ENCODE results near the gene SH3D21. TPM values are rescaled to one million over a fixed set of nuclear protein-coding genes. Genes with fewer than 3 reads are reported as not detected.

Gene SH3D21
- total RNA-seq, 4 donors from 2014 or later: 11.3 to 11.8 TPM; not detected in 2

DNA sequence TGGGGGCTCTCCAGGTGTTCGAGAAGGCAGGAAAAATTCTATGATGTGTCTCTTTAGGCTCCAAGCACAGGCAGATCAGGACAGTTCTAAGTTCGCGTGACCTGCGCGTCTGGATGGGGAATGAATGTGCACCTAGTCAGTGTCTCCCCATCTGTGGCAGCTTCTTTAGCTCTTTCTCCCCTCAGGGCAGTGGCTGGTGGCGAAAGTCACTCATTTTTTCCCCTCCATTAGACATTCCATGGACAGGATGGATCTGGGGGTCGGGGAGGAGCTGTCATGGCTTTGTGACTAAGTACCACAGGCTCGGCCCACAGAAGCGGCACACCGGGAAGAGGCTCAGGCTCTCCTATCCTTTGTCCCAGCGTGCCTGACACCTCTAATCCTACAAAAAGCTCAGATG, 48.3 kb downstream of the SH3D21 start:
- TF ChIP-seq, protein P1, sequence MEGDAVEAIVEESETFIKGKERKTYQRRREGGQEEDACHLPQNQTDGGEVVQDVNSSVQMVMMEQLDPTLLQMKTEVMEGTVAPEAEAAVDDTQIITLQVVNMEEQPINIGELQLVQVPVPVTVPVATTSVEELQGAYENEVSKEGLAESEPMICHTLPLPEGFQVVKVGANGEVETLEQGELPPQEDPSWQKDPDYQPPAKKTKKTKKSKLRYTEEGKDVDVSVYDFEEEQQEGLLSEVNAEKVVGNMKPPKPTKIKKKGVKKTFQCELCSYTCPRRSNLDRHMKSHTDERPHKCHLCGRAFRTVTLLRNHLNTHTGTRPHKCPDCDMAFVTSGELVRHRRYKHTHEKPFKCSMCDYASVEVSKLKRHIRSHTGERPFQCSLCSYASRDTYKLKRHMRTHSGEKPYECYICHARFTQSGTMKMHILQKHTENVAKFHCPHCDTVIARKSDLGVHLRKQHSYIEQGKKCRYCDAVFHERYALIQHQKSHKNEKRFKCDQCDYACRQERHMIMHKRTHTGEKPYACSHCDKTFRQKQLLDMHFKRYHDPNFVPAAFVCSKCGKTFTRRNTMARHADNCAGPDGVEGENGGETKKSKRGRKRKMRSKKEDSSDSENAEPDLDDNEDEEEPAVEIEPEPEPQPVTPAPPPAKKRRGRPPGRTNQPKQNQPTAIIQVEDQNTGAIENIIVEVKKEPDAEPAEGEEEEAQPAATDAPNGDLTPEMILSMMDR (IDR thresholded peaks at IDR 0.05): no peak
- TF ChIP-seq POLR2A (IDR thresholded peaks at IDR 0.05): no peak
- no peak for DNase-seq
- Histone ChIP-seq H3K27ac (no peak overlapping the region), H3K27me3 (no peaks in the 10 kb centered on the region), H3K4me3 (no peak overlapping the region), H3K36me3 (no peaks in the 10 kb centered on the region), H3K9me3 (no peaks in the 10 kb centered on the region), H3K4me1 (no peaks in the 10 kb centered on the region)
- intact Hi-C loops (cut with DNase I; ENCODE audit: low total_unique reads): no loop called here

DNA sequence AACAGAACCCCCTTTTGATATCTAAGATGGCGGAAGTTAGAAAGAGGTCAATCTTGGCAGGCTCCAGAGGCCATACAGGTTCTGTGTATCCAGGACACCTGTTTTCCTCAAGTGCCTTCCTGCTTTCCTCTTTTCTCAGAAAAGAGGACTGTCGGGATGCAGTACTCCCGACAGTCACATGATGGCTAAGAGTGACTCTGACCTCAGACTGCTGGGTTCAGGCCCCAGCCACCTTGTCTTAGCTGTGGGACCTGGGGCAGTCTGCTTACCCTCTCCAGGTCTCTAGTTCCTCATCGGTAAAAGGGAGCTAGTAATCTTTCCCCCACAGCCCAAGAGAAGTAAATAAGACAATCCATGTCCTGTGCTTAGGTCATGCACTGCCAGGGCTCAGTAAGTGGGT, 49.6 kb downstream of the SH3D21 start:
- DNase-seq: no peak
- Histone ChIP-seq H3K27me3 (no peaks in the 10 kb centered on the region), H3K36me3 (no peaks in the 10 kb centered on the region), H3K4me1 (no peaks in the 10 kb centered on the region), H3K9me3 (no peaks in the 10 kb centered on the region), H3K4me3 (no peak overlapping the region), H3K27ac (no peak overlapping the region)
- intact Hi-C loops (cut with DNase I; ENCODE audit: low total_unique reads): no loop called here
- TF ChIP-seq POLR2A (IDR thresholded peaks at IDR 0.05): no peak
- TF ChIP-seq, protein P1 (IDR thresholded peaks at IDR 0.05): no peak

DNA sequence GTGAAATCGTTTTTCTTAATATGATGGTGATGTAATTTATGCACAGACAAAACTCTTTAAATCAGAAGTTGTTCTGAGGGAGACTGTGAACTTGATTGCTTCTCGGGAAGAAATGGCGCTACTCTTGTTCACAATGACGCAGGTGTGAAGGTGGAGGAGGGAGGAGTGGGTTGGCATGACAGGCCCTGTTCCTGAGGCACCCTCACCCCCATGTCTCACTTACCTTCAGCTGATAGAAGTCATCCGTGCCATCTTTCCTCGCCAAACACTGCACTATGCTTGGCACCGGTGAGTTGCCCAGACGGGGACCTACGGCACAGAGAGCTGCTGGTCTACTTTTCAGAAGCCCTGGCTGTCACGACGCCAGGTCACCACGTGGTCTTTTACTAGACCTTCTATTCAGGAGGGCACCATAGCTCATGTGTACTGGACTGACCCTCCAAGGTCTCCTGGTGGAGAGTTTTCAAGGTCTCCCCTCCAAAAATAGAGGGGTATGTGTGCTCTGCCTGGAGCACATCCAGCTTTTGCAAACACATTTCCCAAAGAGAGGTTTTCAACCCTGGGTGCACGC, 52.4 kb downstream of the SH3D21 start:
- no peaks in the 10 kb centered on the region for H3K4me1 ChIP-seq
- H3K36me3 ChIP-seq: no peaks in the 10 kb centered on the region
- H3K9me3 ChIP-seq: no peaks in the 10 kb centered on the region
- TF ChIP-seq, protein P1 (IDR thresholded peaks at IDR 0.05): no peak
- no peak for TF ChIP-seq POLR2A (IDR thresholded peaks at IDR 0.05)
- H3K4me3 ChIP-seq: no peak overlapping the region
- DNase-seq: no peak
- no peak overlapping the region for H3K27ac ChIP-seq
- intact Hi-C loops (cut with DNase I; ENCODE audit: low total_unique reads): no loop called here
- H3K27me3 ChIP-seq: no peaks in the 10 kb centered on the region

- no peak for DNase-seq
- intact Hi-C loops (cut with DNase I; ENCODE audit: low total_unique reads): no loop called here
- no peak overlapping the region for H3K27ac ChIP-seq
- H3K36me3 ChIP-seq: no peaks in the 10 kb centered on the region
- H3K9me3 ChIP-seq: no peaks in the 10 kb centered on the region
- no peaks in the 10 kb centered on the region for H3K4me1 ChIP-seq
- no peak overlapping the region for H3K4me3 ChIP-seq
- TF ChIP-seq, protein P1 (IDR thresholded peaks at IDR 0.05): no peak
- no peak for TF ChIP-seq POLR2A (IDR thresholded peaks at IDR 0.05)
- H3K27me3 ChIP-seq: no peaks in the 10 kb centered on the region
Observed at GRCh38 chr1:36359383-36359782, 53.2 kb downstream of the SH3D21 start.

- TF ChIP-seq POLR2A (IDR thresholded peaks at IDR 0.05): no peak
- TF ChIP-seq, protein P1 (IDR thresholded peaks at IDR 0.05): no peak
- Histone ChIP-seq H3K27ac (no peak overlapping the region), H3K9me3 (no peaks in the 10 kb centered on the region), H3K36me3 (no peaks in the 10 kb centered on the region), H3K4me3 (no peak overlapping the region), H3K4me1 (no peaks in the 10 kb centered on the region), H3K27me3 (no peaks in the 10 kb centered on the region)
- intact Hi-C loops (cut with DNase I; ENCODE audit: low total_unique reads): no loop called here
- no peak for DNase-seq
Observed at GRCh38 chr1:36359911-36360550, 53.9 kb downstream of the SH3D21 start.
